Bronchus fibroblast of lung (primary cell): ENCODE measurements around the gene NPY2R. TPM values are rescaled to one million over a fixed set of nuclear protein-coding genes. Genes with fewer than 3 reads are reported as not detected.

Source experiments
- total RNA-seq: library from RNA; depleted of rRNA; stranded (reverse); fragments of >200 nt; gene quantifications from 2 replicates; pipeline ENCODE4 v1.2.3, GENCODE V29; 2015

NPY2R gene
- under 0.01 TPM in 2 replicates for total RNA-seq

GRCh38 chr4:155208258-155209054 lies at the start of gene NPY2R:
Gene NPY2R, plus strand, starts transcription at chr4:155208636. Its CDS starts 5,304 bp downstream, at chr4:155213940.

Other genes starting within 250 kb of the NPY2R start
- gene MAP9, start 168.3 kb downstream of the NPY2R start, total RNA-seq = 5.4 and 8.7 TPM in 2 replicates